ENCODE results near the gene HDGF.

GRCh38 chr1:156697481-156697880 lies 54.0 kb downstream of the HDGF start:
- TF ChIP-seq CTCF (IDR thresholded peaks at IDR 0.05; ENCODE audit: poor library complexity) (no peak), EZH2 (IDR thresholded peaks at IDR 0.05; ENCODE audit: borderline replicate concordance) (no peak), EZH2phosphoT487 (IDR thresholded peaks at IDR 0.05; ENCODE audit: low read depth, severe bottlenecking, unreplicated experiment) (no peak)

All from hepatocyte (in vitro differentiated cells).